Gastrocnemius medialis (tissue), 4 donors: ENCODE measurements around the gene NCAM2.

Source experiments
- POLR2A ChIP-seq, 2 donors: fragments of 450-650 bp; IDR thresholded peaks; one replicate each; pipeline ENCODE4 v1.6.1; 2017; ENCODE audit warnings: antibody characterized with exemption in 2 of 2, mild to moderate bottlenecking in 2 of 2, moderate library complexity in 2 of 2
- TF ChIP-seq, protein P1 (sequence below), 5 experiments: fragments of 450-650 bp in 3 of 5; fragments of 200-600 bp in 2 of 5; sonication (generic) in 2 of 5; IDR thresholded peaks in 4 of 5; conservative IDR thresholded peaks in 1 of 5; 1 replicate in 4 of 5; 2 replicates in 1 of 5; pipeline ENCODE4 v1.5.1; 2016 to 2019; ENCODE audit warnings: antibody characterized with exemption in 5 of 5, mild to moderate bottlenecking in 3 of 5, moderate library complexity in 3 of 5

GRCh38 chr21:21397464-21397863 is 399.3 kb downstream of the NCAM2 start:
- TF ChIP-seq, protein P1, sequence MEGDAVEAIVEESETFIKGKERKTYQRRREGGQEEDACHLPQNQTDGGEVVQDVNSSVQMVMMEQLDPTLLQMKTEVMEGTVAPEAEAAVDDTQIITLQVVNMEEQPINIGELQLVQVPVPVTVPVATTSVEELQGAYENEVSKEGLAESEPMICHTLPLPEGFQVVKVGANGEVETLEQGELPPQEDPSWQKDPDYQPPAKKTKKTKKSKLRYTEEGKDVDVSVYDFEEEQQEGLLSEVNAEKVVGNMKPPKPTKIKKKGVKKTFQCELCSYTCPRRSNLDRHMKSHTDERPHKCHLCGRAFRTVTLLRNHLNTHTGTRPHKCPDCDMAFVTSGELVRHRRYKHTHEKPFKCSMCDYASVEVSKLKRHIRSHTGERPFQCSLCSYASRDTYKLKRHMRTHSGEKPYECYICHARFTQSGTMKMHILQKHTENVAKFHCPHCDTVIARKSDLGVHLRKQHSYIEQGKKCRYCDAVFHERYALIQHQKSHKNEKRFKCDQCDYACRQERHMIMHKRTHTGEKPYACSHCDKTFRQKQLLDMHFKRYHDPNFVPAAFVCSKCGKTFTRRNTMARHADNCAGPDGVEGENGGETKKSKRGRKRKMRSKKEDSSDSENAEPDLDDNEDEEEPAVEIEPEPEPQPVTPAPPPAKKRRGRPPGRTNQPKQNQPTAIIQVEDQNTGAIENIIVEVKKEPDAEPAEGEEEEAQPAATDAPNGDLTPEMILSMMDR (IDR thresholded peaks at IDR 0.05 in 4 of 5, conservative IDR thresholded peaks at IDR 0.05 in 1 of 5), result no peak
- TF ChIP-seq POLR2A (IDR thresholded peaks at IDR 0.05), result no peak
